ENCODE results near the gene VAV3.

DNA sequence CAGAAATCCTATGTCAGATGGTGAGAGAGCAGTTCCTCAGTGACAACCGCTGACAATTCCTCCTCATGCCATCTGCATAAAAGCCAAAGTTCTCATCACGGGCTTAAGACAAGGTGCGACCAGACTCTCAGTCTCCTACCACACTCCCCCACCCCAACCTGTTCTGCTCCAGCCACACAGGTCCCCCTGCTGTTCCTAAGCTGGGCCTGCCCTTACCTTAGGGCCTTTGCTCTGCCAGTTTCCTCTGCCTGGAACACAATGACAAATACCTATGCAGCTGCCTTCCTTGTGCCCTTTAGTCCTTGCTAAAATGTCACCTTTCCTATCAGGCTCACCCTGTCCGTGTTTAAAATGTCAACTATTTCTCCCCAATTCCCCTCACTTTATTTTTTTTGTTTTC lies 441.9 kb downstream of the VAV3 start:
- TF ChIP-seq, protein P1, sequence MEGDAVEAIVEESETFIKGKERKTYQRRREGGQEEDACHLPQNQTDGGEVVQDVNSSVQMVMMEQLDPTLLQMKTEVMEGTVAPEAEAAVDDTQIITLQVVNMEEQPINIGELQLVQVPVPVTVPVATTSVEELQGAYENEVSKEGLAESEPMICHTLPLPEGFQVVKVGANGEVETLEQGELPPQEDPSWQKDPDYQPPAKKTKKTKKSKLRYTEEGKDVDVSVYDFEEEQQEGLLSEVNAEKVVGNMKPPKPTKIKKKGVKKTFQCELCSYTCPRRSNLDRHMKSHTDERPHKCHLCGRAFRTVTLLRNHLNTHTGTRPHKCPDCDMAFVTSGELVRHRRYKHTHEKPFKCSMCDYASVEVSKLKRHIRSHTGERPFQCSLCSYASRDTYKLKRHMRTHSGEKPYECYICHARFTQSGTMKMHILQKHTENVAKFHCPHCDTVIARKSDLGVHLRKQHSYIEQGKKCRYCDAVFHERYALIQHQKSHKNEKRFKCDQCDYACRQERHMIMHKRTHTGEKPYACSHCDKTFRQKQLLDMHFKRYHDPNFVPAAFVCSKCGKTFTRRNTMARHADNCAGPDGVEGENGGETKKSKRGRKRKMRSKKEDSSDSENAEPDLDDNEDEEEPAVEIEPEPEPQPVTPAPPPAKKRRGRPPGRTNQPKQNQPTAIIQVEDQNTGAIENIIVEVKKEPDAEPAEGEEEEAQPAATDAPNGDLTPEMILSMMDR (conservative IDR thresholded peaks at IDR 0.05; ENCODE audit: low read length), result no peak
- TF ChIP-seq EZH2phosphoT487 (IDR thresholded peaks at IDR 0.05; ENCODE audit: borderline replicate concordance, low read depth, low read length), result no peak

Measured in OCI-LY7 (cell line).